Hematopoietic multipotent progenitor cell treated with erythropoietin and hydrocortisone succinate and interleukin-3 and kit ligand, for 6 days (in vitro differentiated cells): Measurements from ENCODE around the gene MAP2K4.

Experiments used
- DNase-seq: peaks from one replicate; pipeline ENCODE4 v3.0.0-alpha.2; 2015

The MAP2K4 gene

DNA sequence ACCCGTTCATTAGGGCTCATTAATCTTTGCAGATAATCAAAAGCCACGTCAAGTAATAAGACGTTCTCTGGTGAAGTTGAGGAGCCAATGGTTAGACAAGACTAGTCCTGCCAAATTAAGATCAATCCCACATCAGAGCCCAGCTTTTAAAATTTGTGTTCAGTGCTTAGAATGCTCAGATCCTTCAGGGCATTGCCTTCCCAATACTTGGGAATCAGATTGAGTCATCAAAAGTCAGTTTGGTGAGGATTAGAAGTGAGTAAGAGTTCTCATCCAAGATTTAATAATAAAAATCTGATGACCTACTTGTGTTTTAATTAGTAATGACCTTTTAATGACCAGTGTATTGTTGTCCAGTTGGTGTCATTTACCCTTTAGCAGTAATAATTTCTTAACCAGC is 19.8 kb downstream of the MAP2K4 start:
- no peak for DNase-seq

DNA sequence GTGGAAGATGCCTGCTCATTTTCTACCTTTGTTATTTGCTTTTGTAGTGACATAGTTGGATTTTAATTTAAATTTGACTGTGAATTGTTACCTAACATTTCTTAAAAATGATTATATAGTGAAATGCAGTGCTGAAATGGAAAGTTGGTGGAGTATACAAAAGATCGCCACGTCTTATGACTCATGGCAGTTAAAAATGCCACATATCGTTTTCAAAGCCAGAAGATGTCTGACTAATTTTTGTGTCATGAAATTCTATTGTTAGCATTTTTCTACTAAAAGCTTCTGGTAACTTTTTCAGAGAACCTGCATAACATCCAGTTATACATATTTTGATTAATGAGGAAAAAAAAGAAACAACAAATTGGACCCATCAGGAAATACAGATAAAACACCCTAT is 20.6 kb downstream of the MAP2K4 start:
- no peak for DNase-seq

DNA sequence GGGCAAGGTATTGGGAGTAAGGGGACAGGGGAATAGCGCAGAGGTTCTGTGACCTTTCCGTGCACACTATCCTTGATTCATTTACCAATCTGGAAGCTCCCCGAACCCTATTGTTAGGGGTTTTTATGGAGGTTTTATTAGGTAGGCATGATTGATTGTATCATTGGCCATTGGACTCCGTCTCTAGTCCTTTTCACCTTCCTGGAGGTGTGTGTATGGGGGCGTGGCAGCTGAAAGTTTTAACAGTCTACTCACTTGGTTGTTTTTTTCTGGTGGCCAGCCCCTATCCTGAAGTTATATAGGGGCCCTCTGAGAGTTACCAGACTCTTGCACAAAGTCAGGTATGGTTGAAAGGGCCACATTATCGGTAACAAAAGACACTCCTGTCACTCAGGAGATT is 23.0 kb downstream of the MAP2K4 start:
- no peak for DNase-seq

DNA sequence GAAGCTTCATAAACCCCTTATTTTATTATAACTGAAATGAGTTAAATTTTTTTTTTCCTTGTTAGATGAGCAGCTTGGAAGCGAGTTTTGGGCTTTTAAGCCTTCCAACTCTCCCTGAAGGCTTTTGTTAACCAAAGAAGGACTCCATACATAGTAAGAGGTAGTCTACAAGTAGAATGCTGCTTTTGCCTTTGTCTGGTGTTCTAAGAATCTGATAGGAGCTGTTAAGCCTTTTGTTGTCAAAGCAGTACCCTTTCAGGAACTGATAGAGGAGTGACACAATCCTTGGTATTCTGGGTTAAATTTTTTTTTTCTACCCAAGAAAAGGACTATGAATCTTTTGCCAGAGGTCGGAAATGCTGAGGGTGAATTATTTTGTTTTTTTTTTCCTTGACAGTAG is 26.1 kb downstream of the MAP2K4 start:
- peak; percentile 66 for DNase-seq

DNA sequence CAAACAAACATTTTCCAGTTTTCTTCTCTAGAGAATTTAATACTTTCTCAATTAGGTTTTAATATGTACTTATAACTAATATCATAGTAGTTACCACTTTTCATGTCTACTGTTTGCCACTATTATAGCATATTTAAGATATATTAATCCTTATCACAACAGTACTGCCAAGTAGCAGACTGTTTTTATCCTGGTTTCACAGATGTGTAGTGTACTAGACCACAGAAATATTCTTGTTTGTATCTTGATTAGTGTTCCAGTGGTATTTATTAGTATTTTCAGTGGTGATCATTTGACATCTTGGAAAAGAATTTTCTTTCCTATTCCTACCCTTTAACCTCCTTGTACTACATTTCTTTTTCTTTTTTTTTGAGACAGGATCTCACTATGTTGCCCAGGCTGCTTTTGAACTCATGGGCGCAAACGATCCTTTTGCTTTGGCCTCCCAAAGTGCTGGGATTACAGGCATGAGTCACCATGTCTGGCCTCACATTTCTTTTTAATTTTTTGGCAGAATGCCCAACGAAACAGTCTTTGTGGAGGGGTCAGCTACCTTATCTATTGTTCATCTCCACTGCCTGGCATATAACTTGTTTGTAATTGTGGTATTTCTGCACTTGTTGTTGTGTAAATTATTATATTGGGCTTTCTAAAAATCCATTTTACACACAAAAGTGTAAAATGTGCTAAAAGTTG is 27.2 kb downstream of the MAP2K4 start:
- DNase-seq = peak; percentile 67

DNA sequence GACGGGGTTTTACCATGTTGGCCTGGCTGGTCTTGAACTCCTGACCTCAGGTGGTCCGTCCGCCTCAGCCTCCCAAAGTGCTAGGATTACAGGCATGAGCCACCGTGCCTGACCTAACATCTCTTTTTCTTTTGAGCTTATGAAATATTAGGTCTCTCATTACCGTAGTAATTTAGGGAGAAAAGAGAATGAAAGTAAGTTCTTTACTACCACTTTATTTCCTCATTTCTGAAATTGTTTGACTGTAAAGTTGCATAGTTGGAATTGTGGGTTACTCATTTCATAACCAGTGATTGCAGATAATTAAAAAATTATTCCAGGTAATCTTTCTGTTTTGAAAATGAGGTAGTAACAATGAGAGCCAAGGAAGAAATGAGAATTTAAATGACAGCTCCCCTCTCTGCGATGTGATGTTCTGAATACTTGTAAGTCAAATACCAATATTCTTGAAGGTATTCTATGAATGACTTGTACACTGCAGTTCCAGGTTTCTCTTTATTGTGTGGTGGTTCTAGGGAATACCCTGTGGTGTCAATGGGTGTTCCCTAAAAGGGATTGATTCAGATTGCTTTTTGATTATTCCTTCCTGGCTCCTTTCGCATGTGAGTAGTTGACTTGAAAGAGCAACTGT is 28.3 kb downstream of the MAP2K4 start:
- DNase-seq = no peak

DNA sequence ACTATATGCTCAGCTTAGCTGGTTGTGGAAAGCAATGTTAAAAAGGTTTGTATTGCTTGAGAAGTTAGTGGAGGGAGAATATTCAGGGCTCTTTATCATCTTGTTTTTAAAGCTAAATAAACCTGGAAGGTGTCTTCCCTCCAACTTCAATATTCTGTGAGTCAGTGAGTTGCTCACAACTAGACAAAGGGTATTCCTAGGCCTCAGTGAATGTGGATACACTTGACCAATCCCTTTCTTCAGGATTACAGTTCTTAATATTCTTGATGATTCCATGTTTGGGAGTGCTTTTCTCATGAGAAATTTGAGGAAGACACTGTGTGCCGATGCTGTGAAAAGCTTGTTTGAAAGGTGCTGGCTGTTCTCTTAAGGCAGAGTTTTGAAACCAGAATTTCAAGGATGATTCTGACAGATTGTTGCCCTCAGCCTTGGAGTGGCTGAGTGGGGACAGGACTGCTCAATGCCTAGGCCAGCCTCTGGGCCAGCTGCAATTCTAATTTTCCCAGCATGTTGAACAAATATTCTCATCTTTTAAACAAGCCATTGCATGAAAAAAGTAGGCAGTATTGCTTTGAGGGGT is 30.1 kb downstream of the MAP2K4 start:
- no peak for DNase-seq

DNA sequence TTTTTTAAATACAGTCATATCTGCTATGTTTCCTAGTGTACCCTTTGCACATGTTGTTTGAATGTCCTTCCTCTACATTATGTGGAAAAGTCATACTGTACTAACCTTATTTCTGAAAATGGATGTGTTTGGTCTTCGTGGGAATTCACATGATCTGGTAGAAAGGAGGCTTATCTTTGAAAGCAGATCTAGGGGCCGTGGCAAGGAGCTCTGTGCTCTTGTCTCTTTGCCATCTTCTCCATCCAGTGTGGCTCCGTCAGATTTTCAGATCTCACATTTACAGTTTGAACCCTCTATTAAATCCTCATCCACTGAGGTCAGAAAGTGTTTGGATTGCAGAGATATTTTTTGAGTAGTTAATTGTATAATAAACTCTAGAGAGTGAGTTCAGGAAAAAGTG is 32.9 kb downstream of the MAP2K4 start:
- DNase-seq = peak; percentile 62

DNA sequence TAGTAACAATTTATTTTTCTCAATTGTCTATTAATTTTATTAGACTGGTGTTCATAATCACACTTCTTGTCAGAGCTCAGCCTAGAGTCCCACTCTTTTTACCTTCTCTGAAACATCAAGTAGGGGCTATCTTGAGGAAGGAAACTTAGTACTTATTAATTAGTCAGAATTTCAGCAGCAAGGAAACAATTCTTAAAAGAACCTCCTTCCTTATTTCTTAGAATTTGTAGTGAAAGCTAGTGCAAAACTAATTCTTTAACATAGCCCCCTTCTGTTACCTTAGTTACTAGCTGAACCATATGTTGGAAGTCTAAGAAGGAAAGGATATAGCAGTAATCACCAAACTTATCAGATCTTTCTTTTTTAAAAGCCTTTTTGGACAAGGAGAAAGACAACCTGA is 35.2 kb downstream of the MAP2K4 start:
- DNase-seq = no peak

DNA sequence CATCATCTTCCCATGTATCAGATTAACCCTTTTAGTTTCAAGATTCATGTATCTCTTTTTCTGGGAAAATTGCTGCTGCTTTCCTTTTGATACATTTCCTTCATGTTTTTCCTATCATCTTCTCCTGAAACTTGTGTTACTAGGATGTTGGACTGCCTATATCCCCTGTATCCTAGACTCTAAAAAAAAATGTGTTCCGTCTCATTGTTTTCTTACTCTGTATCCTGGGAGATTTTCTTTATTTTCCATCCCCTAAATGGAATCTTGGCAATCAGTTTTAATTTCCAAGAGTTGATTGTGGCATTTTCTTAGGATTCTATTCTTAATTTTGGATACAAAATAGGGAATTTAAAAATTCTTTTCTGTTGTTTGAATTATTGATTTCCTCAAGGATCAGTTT is 36.8 kb downstream of the MAP2K4 start:
- no peak for DNase-seq

DNA sequence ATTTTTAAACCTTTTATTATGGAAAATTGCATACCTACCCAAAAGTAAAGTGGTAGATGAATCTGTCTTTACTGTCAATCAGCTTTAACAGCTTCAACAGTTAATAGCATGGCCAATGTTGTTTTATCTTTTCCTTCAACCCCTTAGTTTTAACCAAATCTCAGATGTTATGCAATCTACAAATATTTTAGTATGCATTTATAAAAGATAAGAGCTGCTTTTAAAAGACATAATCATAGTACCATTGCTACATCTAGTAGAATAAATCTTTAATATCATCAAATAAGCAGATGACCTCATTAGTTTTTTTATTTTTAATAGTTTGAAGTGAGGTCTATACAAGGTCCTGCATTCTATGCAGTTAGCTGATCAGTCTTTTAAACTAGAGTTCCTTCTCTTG is 37.9 kb downstream of the MAP2K4 start:
- no peak for DNase-seq

DNA sequence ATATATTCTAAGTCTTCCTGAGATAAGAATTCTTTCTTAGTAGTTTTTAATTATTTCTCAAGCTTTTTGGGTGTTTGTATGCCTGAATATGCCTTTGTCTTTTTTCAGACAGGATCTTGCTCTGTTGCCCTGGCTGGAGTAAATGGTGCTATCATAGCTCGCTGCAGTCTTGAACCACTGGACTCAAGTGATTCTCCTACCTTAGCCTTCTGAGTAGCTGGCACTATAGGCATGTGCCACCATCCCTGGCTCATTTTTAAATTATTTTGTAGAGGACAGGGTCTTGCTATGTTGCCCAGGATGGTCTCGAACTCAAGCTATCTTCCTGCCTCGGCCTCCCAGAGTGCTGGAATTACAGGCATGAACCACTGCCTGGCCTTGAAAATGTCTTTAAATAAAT is 41.6 kb downstream of the MAP2K4 start:
- no peak for DNase-seq

DNA sequence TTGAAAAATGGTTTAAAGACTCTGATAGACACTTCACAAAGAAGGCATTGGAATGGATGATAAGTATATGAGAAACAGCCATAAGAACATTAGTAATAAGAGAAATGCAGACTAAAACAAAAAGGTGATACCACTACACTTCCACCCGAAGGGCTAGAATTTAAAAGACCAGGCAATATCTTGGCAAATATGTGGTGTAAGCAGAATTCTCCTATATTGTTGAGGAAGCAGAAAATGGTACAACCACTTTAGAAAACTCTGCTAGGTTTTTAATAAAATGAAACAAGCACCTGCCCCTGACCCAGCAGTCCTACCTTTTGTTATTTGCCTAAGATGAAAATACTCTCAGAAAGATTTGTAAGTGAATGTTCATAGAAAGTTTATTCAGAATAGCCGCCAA is 43.7 kb downstream of the MAP2K4 start:
- no peak for DNase-seq

DNA sequence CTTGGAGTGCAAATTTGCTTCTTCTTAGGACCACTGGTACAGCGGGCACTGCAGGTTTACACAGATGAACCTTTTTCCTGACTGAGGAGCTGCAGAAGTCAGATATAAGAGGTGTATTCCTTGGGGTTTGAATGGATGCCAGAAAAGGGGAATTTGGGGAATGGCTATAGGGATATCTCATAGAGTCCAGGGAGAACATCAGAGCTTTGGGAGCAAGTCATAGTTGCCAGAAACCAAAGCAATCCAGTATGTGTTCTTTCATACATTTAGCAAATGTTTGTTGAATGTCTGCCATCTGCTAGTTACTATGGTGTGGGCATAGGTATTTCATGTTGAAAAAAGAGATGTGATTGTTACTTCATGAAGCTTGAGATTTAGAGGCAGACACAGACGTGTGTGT is 46.8 kb downstream of the MAP2K4 start:
- DNase-seq = no peak

DNA sequence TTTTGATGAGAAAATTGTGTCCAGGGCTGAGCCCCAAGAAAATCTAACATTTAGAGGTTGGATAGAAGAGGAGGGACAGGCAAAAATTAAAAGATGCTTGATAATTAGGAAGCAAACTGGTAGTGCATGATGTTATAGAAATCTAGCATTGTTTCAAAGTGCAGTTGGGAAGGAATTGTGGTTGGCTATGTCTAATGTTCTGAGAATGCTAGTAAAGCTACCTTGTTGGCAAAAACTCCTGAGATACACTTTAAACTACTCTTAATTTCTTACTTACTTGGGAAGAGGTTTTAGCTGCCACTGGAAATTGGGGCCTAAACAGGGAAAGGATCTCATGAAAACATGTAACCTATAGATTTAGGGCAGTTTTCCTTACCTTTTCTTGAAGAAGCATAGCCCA is 48.3 kb downstream of the MAP2K4 start:
- DNase-seq = no peak

DNA sequence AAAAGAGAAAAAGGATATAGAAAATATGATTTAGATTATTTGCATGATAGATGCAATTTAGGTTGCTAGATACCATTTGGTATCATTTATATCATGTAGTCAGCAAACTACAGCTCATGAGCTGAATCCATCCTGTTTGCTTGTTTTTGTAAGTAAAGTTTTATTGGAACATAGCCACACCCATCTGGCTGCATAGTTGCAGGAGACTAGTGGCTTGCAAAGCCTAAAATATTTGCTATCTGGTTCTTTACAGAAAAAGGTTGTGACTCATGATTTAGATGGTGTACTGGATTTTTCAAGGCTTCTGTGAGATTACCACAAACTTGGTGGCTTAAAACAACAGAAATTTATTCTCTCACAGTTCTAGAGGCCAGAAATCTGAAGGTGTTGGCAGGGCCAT is 49.9 kb downstream of the MAP2K4 start:
- no peak for DNase-seq

DNA sequence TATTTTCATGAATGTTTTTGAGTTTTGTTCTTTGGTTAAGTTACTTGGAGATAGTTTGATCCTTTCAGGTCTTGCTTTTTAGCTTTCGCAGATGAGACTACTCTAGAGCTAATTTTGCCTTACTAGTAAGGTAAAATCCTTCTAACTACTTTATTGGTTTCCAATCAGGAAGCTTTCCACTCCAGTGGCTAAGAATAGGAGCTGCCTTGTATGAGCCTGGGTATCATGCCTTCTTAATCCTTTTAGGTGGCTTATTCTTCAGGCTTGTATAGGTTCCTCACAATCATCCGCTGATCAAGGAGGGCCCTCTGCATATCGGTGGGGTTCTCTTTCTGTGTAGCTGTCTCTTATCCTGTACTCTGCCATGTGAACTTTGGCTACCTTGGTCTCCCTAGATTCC is 53.7 kb downstream of the MAP2K4 start:
- no peak for DNase-seq

DNA sequence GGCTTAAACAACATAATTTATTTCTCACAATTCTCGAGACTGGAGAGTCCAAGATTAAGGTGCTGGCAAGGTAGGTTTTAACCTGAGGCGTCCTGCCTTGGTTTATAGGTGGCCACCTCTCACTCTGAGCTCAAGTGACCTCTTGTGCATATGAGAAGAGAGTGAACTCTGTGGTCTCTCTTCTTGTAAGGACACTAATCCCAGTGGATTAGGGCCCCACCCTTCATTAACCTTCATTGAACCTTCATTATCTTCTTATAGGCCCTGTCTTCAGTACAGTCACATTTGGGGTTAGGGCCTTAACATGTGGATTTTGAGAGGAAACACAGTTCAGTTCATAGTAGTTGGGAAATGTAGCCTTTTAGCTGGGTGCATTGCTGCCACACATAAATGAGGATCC is 57.1 kb downstream of the MAP2K4 start:
- DNase-seq = no peak

DNA sequence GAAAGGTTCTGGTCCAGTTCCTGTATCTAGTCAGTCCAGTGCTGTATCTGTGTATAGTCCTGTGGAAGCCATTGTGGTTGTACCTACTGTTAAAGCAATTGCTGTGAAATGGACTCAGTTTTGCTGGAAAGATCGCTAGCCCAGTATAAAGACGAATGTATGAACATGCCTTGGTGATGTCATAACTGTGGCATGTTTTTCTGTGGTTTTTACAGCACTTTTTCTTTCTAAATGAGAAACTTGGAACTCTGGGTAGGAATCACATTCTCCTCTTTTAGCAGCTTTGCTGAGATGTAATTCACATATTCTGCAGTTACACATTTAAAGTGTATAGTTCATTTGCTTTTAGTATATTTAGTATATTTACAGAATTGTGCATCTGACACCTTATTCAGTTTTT is 58.1 kb downstream of the MAP2K4 start:
- no peak for DNase-seq

DNA sequence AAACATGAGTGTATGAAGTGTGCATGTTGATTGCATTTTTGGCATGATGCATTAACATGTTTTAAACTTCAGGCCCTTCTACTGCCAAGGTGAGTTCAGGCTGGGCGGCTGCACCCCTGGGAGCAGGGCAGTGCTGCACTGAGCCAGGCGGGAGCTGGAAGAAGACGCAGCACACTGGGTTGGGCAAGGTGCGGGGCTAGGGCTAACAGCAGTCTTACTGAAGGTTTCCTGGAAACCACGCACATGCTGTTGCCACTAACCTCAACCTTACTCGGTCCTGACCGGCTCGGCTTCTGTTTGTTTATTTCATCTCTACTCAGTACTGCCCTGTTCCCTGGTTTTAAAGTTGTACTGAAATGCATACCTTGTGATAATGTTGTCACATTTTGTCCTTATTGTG is 61.0 kb downstream of the MAP2K4 start:
- DNase-seq = no peak

DNA sequence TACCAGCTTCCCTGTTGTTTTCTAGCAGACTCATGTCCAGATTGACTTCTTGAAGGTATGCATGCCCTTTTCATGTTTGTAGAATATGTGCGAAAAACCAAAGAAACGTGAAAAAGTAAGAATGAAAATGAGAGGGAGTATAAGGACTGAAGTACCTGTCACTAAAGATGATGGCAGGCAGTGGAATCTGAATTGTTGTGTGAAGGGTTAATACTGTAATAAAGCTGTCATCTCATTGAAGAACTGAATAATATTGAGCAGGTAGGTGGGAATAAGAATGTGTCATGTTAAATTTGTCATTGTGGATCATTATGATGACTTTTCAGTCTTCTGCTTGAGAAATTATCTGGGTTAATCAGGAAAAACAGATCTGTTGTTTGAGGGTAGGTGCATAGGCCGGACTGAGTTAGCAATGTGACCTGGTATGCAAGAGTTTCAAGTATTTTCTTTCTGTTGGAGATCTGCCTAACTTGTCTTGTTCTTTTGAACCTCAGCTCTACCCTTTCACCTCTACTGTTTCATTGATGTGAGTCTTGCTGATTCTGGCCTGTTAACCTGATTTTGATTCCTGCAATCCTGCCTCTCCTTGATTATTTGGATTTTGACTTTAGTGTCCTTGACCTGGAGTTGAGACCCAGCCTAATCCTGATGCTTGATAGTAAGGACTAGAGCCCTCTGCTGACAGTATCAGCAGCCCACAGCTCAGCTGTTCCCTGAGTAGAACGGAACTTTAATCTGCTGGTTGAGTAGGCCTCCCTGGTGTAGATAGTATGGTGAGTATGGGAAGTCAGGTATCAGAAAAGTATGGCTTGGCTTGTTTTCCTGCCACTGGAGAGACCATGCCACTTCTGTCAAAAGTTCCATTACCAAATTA is 64.6 kb downstream of the MAP2K4 start:
- peak; percentile 11 for DNase-seq

DNA sequence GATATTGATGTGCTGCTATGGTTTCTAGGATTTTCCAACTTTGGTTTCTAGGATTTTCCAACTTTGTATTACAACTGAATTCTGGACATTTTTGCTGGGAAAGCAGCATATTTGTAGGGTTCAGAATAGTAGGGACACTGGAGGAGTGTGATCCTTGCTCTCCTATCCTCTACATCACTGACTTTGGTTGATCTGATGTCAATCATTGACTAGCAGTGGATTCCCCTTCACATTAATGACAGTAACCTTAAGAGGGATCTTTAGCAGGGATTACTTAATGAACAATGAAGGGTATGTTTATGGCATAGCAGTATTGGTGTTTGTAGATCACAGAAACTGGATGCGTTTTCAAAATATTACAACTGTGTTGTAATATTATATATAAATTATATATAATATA is 67.4 kb downstream of the MAP2K4 start:
- DNase-seq = no peak

DNA sequence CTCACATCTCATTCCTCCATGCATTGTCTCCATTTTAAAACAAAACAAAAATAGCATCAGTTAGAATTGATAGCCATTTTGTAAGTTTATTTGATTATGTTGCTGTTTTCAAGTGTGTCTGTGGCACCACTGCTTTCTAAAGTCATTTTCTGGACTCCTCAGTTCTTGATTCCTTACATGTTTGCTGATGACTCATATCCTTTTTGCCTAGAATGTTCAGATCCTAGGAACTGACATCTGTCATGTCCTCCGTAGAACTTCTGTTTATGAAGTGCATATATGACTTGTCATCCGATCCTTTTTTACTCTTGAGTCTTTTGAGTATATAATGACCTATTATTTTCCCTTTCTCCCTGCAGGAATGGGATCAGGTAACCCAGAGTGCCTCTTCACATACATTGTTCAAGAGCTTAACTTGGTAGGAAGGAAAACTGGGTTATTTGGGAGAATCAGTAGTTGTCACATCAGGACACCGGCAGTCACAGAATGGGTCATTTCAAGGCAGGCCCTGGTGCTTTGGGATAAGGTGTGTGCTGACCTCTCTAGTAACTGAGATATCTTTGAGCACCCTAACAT is 69.2 kb downstream of the MAP2K4 start:
- no peak for DNase-seq
